Measurements from ENCODE around the gene ABCA1.

DNA sequence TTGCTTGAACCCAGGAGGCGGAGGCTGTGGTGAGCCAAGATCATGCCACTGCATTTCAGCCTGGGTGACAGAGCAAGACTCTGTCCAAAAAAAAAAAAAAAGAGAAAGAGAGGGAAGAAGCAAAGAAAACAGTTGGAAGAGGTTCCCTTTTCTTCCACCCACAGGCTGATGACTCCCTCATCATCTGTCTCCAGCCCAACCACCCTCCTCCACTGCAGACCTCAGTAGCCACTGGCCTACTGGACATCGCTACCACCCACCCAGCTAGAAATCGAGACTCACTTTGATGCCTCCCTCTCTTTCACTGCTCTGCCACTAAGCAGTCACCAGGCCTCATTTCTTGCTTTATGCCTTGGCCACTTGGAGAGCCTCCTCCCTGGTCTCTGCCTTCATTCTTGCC, 92.8 kb downstream of the ABCA1 start:
- TF ChIP-seq, protein P1, sequence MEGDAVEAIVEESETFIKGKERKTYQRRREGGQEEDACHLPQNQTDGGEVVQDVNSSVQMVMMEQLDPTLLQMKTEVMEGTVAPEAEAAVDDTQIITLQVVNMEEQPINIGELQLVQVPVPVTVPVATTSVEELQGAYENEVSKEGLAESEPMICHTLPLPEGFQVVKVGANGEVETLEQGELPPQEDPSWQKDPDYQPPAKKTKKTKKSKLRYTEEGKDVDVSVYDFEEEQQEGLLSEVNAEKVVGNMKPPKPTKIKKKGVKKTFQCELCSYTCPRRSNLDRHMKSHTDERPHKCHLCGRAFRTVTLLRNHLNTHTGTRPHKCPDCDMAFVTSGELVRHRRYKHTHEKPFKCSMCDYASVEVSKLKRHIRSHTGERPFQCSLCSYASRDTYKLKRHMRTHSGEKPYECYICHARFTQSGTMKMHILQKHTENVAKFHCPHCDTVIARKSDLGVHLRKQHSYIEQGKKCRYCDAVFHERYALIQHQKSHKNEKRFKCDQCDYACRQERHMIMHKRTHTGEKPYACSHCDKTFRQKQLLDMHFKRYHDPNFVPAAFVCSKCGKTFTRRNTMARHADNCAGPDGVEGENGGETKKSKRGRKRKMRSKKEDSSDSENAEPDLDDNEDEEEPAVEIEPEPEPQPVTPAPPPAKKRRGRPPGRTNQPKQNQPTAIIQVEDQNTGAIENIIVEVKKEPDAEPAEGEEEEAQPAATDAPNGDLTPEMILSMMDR (IDR thresholded peaks at IDR 0.05), result no peak
- TF ChIP-seq POLR2A (IDR thresholded peaks at IDR 0.05), result no peak

Data from Peyer's patch (tissue), 4 donors.